ENCODE results near the gene ATRN. TPM values are rescaled to one million over a fixed set of nuclear protein-coding genes. Genes with fewer than 3 reads are reported as not detected.

Gene ATRN
- total RNA-seq, 2 experiments from 2014 or later, result 8.8 to 9.1 TPM

- no peaks in the 10 kb centered on the region for H3K4me1 Mint-ChIP-seq (ENCODE audit: low read depth)
- Histone ChIP-seq H3K27ac (ENCODE audit: low read depth in 1 of 2, low read length in 2 of 2) (no peak overlapping the region), H3K9me3 (ENCODE audit: control insufficient read depth in 1 of 2, insufficient read depth in 1 of 2, low read length in 2 of 2) (no peaks in the 10 kb centered on the region), H3K4me1 (ENCODE audit: insufficient read depth, low read length) (no peaks in the 10 kb centered on the region), H3K4me3 (ENCODE audit: low read length) (no peak overlapping the region), H3K27me3 (ENCODE audit: control insufficient read depth in 1 of 2, insufficient read depth in 2 of 2, low read length in 2 of 2) (no peaks in the 10 kb centered on the region), H3K36me3 (ENCODE audit: insufficient read depth, low read length) (no peaks in the 10 kb centered on the region)
- ChIA-PET POLR2A (no interaction called here), CTCF (no interaction called here)
- H3K36me3 Mint-ChIP-seq (ENCODE audit: low read depth), result peaks cover 36% of the 10 kb centered on the region
- H3K4me3 Mint-ChIP-seq, result no peak overlapping the region
- intact Hi-C loops (cut with DNase I, micrococcal nuclease), result no loop called here
- ATAC-seq (ENCODE audit: poor library complexity) (no peak), DNase-seq (no peak)
- no peaks in the 10 kb centered on the region for H3K9me3 Mint-ChIP-seq
- no peak overlapping the region for H3K27ac Mint-ChIP-seq
- H3K27me3 Mint-ChIP-seq, result no peaks in the 10 kb centered on the region
- no peak for TF ChIP-seq CTCF (IDR thresholded peaks at IDR 0.05)
Measured at GRCh38 chr20:3627476-3627875, 156.7 kb downstream of the ATRN start.

GRCh38 chr20:3628502-3629314, 157.9 kb downstream of the ATRN start:
- intact Hi-C loops (cut with DNase I, micrococcal nuclease), result no loop called here
- ChIA-PET CTCF (no interaction called here), POLR2A (no interaction called here)
- no peak overlapping the region for H3K27ac ChIP-seq (ENCODE audit: low read depth in 1 of 2, low read length in 2 of 2)
- DNase-seq (no peak), ATAC-seq (ENCODE audit: poor library complexity) (no peak)
- H3K4me3 ChIP-seq (ENCODE audit: low read length), result no peak overlapping the region
- Mint-ChIP-seq H3K9me3 (no peaks in the 10 kb centered on the region), H3K27me3 (no peaks in the 10 kb centered on the region), H3K4me1 (ENCODE audit: low read depth) (no peaks in the 10 kb centered on the region), H3K4me3 (no peak overlapping the region), H3K36me3 (ENCODE audit: low read depth) (peaks cover 45% of the 10 kb centered on the region), H3K27ac (no peak overlapping the region)
- H3K9me3 ChIP-seq (ENCODE audit: control insufficient read depth in 1 of 2, insufficient read depth in 1 of 2, low read length in 2 of 2), result no peaks in the 10 kb centered on the region
- no peaks in the 10 kb centered on the region for H3K27me3 ChIP-seq (ENCODE audit: control insufficient read depth in 1 of 2, insufficient read depth in 2 of 2, low read length in 2 of 2)
- TF ChIP-seq CTCF (IDR thresholded peaks at IDR 0.05), result no peak
- H3K36me3 ChIP-seq (ENCODE audit: insufficient read depth, low read length), result no peaks in the 10 kb centered on the region
- H3K4me1 ChIP-seq (ENCODE audit: insufficient read depth, low read length), result no peaks in the 10 kb centered on the region

DNA sequence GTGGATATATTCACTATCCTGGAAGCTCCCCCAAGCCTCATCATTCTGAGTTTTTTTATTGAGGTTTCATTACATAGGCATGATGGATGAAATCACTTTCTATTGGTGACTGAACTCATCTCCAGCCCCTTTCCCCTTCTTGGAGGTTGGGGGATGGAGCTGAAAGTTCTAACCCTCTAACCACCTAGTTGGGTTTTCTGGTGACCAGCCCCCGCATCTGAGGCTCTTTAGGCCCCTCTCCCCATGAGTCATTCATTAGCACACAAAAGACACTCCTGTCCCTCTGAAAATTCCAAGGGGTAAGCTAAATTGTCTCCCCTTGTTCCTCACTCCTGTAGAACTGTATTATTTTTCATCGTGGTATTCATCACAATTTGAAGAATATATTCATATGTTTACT, 159.1 kb downstream of the ATRN start:
- no peak for TF ChIP-seq CTCF (IDR thresholded peaks at IDR 0.05)
- Histone ChIP-seq H3K27me3 (ENCODE audit: control insufficient read depth in 1 of 2, insufficient read depth in 2 of 2, low read length in 2 of 2) (no peaks in the 10 kb centered on the region), H3K9me3 (ENCODE audit: control insufficient read depth in 1 of 2, insufficient read depth in 1 of 2, low read length in 2 of 2) (no peaks in the 10 kb centered on the region), H3K36me3 (ENCODE audit: insufficient read depth, low read length) (no peaks in the 10 kb centered on the region), H3K4me1 (ENCODE audit: insufficient read depth, low read length) (no peaks in the 10 kb centered on the region), H3K4me3 (ENCODE audit: low read length) (no peak overlapping the region), H3K27ac (ENCODE audit: low read depth in 1 of 2, low read length in 2 of 2) (no peak overlapping the region)
- no peak overlapping the region for H3K4me3 Mint-ChIP-seq
- H3K4me1 Mint-ChIP-seq (ENCODE audit: low read depth), result no peaks in the 10 kb centered on the region
- no peaks in the 10 kb centered on the region for H3K27me3 Mint-ChIP-seq
- DNase-seq (no peak), ATAC-seq (ENCODE audit: poor library complexity) (no peak)
- CTCF ChIA-PET, result no interaction called here
- intact Hi-C loops (cut with DNase I, micrococcal nuclease), result no loop called here
- H3K36me3 Mint-ChIP-seq (ENCODE audit: low read depth), result peaks cover 41% of the 10 kb centered on the region
- H3K27ac Mint-ChIP-seq, result no peak overlapping the region
- H3K9me3 Mint-ChIP-seq, result no peaks in the 10 kb centered on the region
- POLR2A ChIA-PET, result no interaction called here
